Measurements from ENCODE around the gene KRT81. TPM values are rescaled to one million over a fixed set of nuclear protein-coding genes. Genes with fewer than 3 reads are reported as not detected.

KRT81 gene
- polyA plus RNA-seq, 1 donor from 2014 or later: not detected

DNA sequence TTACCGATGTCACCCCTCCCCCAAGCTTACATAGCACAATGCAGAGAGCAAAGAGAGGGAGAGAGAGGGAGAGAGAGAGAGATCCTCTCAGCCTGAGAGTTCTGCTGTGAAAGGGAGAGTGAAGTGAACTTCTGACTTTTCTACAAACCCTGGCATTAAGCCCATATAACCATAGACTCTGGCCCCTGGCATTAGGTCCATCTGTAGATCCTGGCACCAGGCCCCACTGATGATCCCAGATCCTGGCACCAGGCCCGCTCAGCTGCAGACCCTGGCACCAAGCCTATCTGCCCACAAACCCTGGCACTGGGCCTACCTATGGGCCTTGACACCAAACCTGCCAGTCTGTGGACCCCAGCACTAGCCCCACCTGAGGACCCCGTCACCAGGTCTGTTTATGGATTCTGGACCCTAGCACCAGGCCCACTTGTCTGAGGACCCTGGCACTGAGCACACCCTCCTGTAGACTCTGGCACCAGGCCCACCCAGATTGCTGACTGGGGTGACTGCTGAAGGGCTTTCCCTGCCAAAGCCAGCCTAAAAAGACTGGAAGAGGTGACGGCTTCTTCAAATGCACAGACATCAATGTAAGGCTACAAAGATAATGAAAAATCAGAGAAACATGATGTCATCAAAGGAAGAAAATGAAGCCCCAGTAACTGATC is 44.4 kb upstream of the KRT81 start:
- Histone ChIP-seq H2AFZ (ENCODE audit: low read depth, low read length) (no peak overlapping the region), H3F3A (ENCODE audit: insufficient read depth, low read length, poor library complexity, severe bottlenecking) (no peaks in the 10 kb centered on the region), H3K4me3 (ENCODE audit: low read length) (no peak overlapping the region), H4K20me1 (ENCODE audit: insufficient read depth) (no peaks in the 10 kb centered on the region), H3K79me2 (replicated peaks; ENCODE audit: insufficient read depth, low read length) (no peaks in the 10 kb centered on the region), H3K36me3 (ENCODE audit: insufficient read depth, low read length) (no peaks in the 10 kb centered on the region), H3K9me2 (ENCODE audit: insufficient read depth, low read length) (no peaks in the 10 kb centered on the region), H3K9me3 (ENCODE audit: low read length) (no peaks in the 10 kb centered on the region), H3K4me2 (ENCODE audit: low read length) (no peak overlapping the region), H3K27me3 (ENCODE audit: insufficient read depth, low read depth, low read length) (no peaks in the 10 kb centered on the region), H3K27ac (ENCODE audit: low read length) (no peak overlapping the region), H3K9ac (ENCODE audit: low read length) (no peak overlapping the region)
- TF ChIP-seq EZH2 (IDR thresholded peaks at IDR 0.05; ENCODE audit: borderline replicate concordance, insufficient read depth, low read length, poor library complexity, severe bottlenecking) (no peak), TAF1 (IDR thresholded peaks at IDR 0.05; ENCODE audit: low read depth) (no peak), REST (IDR thresholded peaks at IDR 0.05; ENCODE audit: borderline replicate concordance) (no peak), RAD21 (conservative IDR thresholded peaks at IDR 0.05) (no peak)
- TF ChIP-seq, protein P1, sequence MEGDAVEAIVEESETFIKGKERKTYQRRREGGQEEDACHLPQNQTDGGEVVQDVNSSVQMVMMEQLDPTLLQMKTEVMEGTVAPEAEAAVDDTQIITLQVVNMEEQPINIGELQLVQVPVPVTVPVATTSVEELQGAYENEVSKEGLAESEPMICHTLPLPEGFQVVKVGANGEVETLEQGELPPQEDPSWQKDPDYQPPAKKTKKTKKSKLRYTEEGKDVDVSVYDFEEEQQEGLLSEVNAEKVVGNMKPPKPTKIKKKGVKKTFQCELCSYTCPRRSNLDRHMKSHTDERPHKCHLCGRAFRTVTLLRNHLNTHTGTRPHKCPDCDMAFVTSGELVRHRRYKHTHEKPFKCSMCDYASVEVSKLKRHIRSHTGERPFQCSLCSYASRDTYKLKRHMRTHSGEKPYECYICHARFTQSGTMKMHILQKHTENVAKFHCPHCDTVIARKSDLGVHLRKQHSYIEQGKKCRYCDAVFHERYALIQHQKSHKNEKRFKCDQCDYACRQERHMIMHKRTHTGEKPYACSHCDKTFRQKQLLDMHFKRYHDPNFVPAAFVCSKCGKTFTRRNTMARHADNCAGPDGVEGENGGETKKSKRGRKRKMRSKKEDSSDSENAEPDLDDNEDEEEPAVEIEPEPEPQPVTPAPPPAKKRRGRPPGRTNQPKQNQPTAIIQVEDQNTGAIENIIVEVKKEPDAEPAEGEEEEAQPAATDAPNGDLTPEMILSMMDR (IDR thresholded peaks at IDR 0.05; ENCODE audit: poor library complexity, severe bottlenecking): no peak

GRCh38 chr12:52334185-52334584 is 42.9 kb upstream of the KRT81 start:
- Histone ChIP-seq H3F3A (ENCODE audit: insufficient read depth, low read length, poor library complexity, severe bottlenecking) (no peaks in the 10 kb centered on the region), H3K27me3 (ENCODE audit: insufficient read depth, low read depth, low read length) (no peaks in the 10 kb centered on the region), H3K9me3 (ENCODE audit: low read length) (no peaks in the 10 kb centered on the region), H3K9ac (ENCODE audit: low read length) (no peak overlapping the region), H3K4me3 (ENCODE audit: low read length) (no peak overlapping the region), H3K9me2 (ENCODE audit: insufficient read depth, low read length) (no peaks in the 10 kb centered on the region), H3K36me3 (ENCODE audit: insufficient read depth, low read length) (no peaks in the 10 kb centered on the region), H4K20me1 (ENCODE audit: insufficient read depth) (no peaks in the 10 kb centered on the region), H3K27ac (ENCODE audit: low read length) (no peak overlapping the region), H3K79me2 (replicated peaks; ENCODE audit: insufficient read depth, low read length) (no peaks in the 10 kb centered on the region), H3K4me2 (ENCODE audit: low read length) (no peak overlapping the region), H2AFZ (ENCODE audit: low read depth, low read length) (no peak overlapping the region)
- TF ChIP-seq SMC3 (conservative IDR thresholded peaks at IDR 0.05; ENCODE audit: poor library complexity): no peak
- no peak for TF ChIP-seq POLR2AphosphoS5 (IDR thresholded peaks at IDR 0.05)
- TF ChIP-seq EZH2 (IDR thresholded peaks at IDR 0.05; ENCODE audit: borderline replicate concordance, insufficient read depth, low read length, poor library complexity, severe bottlenecking): no peak
- TF ChIP-seq REST (IDR thresholded peaks at IDR 0.05; ENCODE audit: borderline replicate concordance): no peak
- no peak for TF ChIP-seq MXI1 (conservative IDR thresholded peaks at IDR 0.05; ENCODE audit: poor library complexity, severe bottlenecking)
- no peak for TF ChIP-seq RAD21 (conservative IDR thresholded peaks at IDR 0.05)
- no peak for TF ChIP-seq EP300 (conservative IDR thresholded peaks at IDR 0.05; ENCODE audit: poor library complexity, severe bottlenecking)
- TF ChIP-seq TAF1 (IDR thresholded peaks at IDR 0.05; ENCODE audit: low read depth): no peak
- TF ChIP-seq, protein P1 (IDR thresholded peaks at IDR 0.05; ENCODE audit: poor library complexity, severe bottlenecking): no peak
